ENCODE results near the gene FOXL2.

- TF ChIP-seq RFX5 (IDR thresholded peaks at IDR 0.05; ENCODE audit: low read length) (no peak), CTCF (IDR thresholded peaks at IDR 0.05) (no peak), SIN3A (IDR thresholded peaks at IDR 0.05; ENCODE audit: borderline replicate concordance, low read depth, low read length) (no peak), MAX (IDR thresholded peaks at IDR 0.05; ENCODE audit: low read depth) (no peak), MEF2A (IDR thresholded peaks at IDR 0.05; ENCODE audit: borderline replicate concordance, low read depth) (no peak), EZH2phosphoT487 (IDR thresholded peaks at IDR 0.05; ENCODE audit: borderline replicate concordance, low read depth) (no peak), SMC3 (IDR thresholded peaks at IDR 0.05; ENCODE audit: low read depth, low read length) (no peak), ELF1 (IDR thresholded peaks at IDR 0.05) (no peak)
Observed at GRCh38 chr3:138960417-138960852, 13.5 kb upstream of the FOXL2 start.
